GM18505 (cell line): ENCODE results near the gene ZDHHC3.
"Not testable (repeated sequence)": the region's sequence is repeated elsewhere in the genome, so short reads cannot be mapped to it uniquely, and the experiment has no call there.

Source experiments
- ATAC-seq: cut with Tn5 transposase; IDR thresholded peaks from one replicate; pipeline ENCODE4 v1.9.1; 2021; ENCODE audit not compliant: unreplicated experiment
- POLR2A ChIP-seq: IDR thresholded peaks from 4 replicates; pipeline ENCODE4 v1.6.1; 2011; ENCODE audit warnings: borderline replicate concordance; ENCODE audit not compliant: insufficient read depth, insufficient read length; ENCODE audit errors: extremely low read depth

Gene ZDHHC3

GRCh38 chr3:44988073-44988472, 12.1 kb upstream of the ZDHHC3 start:
- no peak for ATAC-seq
- TF ChIP-seq POLR2A, result no peak

DNA sequence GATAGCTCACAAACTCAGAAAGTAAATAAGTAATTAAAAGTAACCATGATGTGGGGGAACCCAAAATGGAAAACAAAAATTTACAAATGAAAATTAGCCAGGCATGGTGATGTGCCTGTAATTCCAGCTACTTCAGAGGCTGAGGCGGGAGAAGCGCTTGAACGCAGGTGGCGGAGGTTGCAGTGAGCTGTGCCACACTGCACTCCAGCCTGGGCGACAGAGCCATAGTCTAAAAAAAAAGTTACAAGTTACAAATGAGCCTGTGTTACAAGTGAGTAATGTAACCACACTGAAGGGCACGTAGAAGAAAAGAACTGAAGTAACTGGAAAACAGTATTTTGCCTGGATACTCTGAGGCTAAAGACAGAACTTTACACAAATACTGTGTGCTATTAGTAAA, 11.4 kb upstream of the ZDHHC3 start:
- no peak for ATAC-seq
- TF ChIP-seq POLR2A, result no peak

DNA sequence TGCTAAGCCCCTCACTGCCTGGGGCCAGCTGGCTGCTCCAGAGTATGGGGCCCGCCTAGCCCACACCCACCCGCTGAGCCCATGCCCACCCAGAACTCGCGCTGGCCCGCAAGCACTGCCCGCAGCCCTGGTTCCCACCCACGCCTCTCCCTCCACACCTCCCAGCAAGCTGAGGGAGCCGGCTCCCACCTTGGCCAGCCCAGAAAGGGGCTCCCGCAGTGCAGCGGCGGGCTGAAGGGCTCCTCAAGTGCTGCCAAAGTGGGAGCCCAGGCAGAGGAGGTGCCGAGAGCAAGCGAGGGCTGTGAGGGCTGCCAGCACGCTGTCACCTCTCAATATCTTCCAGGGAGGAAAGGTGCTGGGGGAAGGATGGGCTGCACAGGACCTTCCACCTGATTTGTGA, 10.4 kb upstream of the ZDHHC3 start:
- ATAC-seq, result not testable (repeated sequence)

GRCh38 chr3:44984335-44984734, 8.4 kb upstream of the ZDHHC3 start:
- no peak for ATAC-seq
- no peak for TF ChIP-seq POLR2A

- TF ChIP-seq POLR2A, result no peak
- no peak for ATAC-seq
Observed at GRCh38 chr3:44983484-44983941, 7.5 kb upstream of the ZDHHC3 start.

- TF ChIP-seq POLR2A, result no peak
- ATAC-seq, result no peak
Observed at GRCh38 chr3:44982817-44983216, 6.8 kb upstream of the ZDHHC3 start.

GRCh38 chr3:44981751-44982150, 5.8 kb upstream of the ZDHHC3 start:
- no peak for ATAC-seq
- TF ChIP-seq POLR2A, result no peak

DNA sequence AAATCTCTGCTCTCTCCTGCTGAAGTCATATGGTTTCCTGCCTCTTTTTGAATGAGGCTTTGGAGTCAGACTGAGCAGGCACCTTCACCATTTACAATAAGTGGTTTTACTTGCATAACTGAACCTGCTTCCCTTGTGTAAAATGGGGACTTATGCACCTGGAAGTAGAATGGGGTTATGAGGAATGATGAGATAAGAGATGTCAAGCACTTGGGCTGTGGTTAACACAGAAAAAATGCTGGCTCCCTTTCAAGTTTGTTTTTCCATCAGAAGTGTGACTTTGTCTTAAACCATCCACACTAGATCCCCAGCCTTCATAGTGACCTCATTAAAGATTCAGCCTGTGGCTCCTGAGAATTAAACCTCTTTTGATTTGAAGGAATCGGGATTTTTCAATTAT, 5.2 kb upstream of the ZDHHC3 start:
- no peak for ATAC-seq
- TF ChIP-seq POLR2A, result no peak

- TF ChIP-seq POLR2A, result no peak
- no peak for ATAC-seq
Observed at GRCh38 chr3:44974416-44974815, 1.6 kb downstream of the ZDHHC3 start.

DNA sequence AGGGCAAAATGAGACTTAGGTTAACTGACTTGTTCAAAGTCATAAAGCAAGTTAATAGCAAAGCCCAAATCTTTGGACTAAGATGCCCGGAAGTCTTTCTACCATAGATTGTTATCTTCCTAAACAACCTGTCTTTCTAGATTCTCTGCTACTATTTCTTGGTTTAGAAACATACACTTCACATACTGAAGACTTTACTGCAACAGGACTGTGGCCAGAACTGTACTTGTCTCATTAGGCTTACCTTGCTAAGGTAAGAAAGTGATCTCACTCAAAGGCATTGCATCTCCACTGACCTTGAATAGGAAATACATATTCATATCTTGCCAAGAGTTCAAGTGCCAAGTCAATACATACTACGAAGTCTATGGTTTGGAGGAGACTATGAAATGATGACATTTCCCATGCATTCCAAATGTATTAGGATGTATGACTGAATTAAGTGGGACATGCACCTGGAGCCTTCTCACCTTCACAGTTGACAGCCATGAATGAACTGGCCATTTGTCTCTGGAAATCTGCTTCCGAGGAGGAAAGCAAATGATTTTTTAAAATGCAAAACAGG, 5.0 kb downstream of the ZDHHC3 start:
- no peak for ATAC-seq
- TF ChIP-seq POLR2A, result no peak

GRCh38 chr3:44969828-44970179, 6.2 kb downstream of the ZDHHC3 start:
- TF ChIP-seq POLR2A, result no peak
- no peak for ATAC-seq

DNA sequence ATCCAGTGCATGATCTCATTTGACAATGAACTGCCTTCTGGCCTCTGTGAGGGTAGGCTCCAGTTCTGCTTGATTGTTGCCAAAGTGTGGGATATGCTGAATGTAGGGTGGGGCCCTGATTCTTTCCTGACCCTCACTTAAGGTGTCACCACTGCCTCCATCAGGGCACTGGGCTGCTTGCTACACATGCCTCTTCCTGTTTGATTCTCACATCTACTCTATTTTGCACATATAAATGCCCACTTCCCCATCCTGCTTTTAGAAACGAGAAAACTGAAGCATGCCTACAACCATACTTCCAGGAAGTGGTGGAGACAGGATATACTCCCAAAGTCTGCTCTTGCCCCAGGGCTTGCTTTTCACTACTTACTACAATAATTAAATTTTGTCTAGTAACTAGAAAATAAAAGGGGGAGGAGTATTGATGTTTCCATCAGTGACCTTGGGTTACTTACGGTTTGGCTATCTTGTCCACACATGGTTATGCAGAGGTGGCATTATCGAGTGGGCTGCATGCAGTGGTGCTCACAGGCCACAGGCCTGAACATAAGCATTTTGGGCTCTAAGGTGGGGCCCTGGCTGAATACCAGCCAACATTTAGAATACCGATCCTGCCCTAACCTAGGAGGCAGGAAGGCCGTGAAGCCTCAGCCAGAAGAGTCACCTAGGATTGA, 6.7 kb downstream of the ZDHHC3 start:
- TF ChIP-seq POLR2A, result no peak
- ATAC-seq, result no peak

DNA sequence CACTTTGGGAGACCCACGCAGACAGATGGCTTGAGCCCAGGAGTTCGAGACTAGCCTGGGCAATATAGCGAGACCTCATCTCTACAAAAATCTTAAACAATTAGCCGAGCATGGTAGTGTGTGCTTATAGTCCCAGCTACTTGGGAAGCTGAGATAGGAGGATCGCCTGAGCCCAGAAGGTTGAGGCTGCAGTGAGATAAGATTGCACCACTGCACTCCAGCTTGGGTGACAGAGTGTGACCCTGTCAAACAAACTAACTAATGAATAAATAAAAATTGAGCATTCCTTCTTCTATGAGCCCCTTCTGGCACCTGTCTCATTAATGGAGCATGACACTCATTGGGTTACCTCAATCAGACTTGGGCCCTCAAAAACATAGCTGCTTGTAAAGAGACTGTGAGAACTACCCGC, 7.5 kb downstream of the ZDHHC3 start:
- ATAC-seq, result no peak
- no peak for TF ChIP-seq POLR2A

DNA sequence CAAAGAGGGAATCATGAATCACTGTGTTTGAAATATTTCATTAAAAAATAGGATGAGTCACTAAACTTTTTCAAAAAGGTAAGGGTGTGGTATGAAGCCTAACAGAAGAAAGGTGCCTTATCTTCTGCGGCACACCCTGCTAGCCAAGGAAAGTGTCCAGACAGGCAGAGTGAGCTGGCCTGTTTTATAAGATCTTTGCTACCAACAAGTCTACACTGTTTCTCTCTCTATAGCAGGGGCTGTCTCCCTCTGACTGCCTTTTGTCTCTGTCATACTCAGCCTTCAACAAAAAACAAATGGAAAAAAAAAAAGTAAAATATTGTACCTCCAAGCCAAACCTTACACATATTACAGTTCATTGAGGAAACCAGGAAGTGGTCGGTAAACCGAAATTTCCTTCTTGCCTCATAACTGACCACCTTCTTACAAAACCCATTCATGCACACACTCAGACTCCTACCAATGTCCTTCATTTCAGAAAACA, 9.1 kb downstream of the ZDHHC3 start:
- no peak for ATAC-seq
- TF ChIP-seq POLR2A, result no peak
